ENCODE data around the gene CALHM4.

GRCh38 chr6:116529466-116530290 is 23.9 kb upstream of the CALHM4 start:
- TF ChIP-seq, protein P1, sequence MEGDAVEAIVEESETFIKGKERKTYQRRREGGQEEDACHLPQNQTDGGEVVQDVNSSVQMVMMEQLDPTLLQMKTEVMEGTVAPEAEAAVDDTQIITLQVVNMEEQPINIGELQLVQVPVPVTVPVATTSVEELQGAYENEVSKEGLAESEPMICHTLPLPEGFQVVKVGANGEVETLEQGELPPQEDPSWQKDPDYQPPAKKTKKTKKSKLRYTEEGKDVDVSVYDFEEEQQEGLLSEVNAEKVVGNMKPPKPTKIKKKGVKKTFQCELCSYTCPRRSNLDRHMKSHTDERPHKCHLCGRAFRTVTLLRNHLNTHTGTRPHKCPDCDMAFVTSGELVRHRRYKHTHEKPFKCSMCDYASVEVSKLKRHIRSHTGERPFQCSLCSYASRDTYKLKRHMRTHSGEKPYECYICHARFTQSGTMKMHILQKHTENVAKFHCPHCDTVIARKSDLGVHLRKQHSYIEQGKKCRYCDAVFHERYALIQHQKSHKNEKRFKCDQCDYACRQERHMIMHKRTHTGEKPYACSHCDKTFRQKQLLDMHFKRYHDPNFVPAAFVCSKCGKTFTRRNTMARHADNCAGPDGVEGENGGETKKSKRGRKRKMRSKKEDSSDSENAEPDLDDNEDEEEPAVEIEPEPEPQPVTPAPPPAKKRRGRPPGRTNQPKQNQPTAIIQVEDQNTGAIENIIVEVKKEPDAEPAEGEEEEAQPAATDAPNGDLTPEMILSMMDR (CRISPR knock-in tag; IDR thresholded peaks at IDR 0.05), result no peak
- no peak for TF ChIP-seq POLR2A (IDR thresholded peaks at IDR 0.05; ENCODE audit: insufficient read depth in 1 of 2, low read depth in 2 of 2, low read length in 2 of 2)
- no peak for TF ChIP-seq CHD2 (IDR thresholded peaks at IDR 0.05; ENCODE audit: low read depth, low read length)
- no peak for TF ChIP-seq EZH2 (conservative IDR thresholded peaks at IDR 0.05; ENCODE audit: low read depth, low read length)
- TF ChIP-seq, protein P2, sequence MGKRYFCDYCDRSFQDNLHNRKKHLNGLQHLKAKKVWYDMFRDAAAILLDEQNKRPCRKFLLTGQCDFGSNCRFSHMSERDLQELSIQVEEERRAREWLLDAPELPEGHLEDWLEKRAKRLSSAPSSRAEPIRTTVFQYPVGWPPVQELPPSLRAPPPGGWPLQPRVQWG (CRISPR knock-in tag; IDR thresholded peaks at IDR 0.05; ENCODE audit: borderline replicate concordance, low read depth), result no peak
- TF ChIP-seq EP300 (IDR thresholded peaks at IDR 0.05; ENCODE audit: low read depth in 2 of 2, low read length in 2 of 2), result no peak
- no peak for TF ChIP-seq EP300 (CRISPR knock-in tag; IDR thresholded peaks at IDR 0.05; ENCODE audit: borderline replicate concordance)
- TF ChIP-seq YY1 (IDR thresholded peaks at IDR 0.05; ENCODE audit: insufficient read depth, insufficient replicate concordance, low read depth, low read length), result no peak
- TF ChIP-seq MAX (IDR thresholded peaks at IDR 0.05), result no peak
- no peak for TF ChIP-seq ZNF747 (CRISPR knock-in tag; IDR thresholded peaks at IDR 0.05; ENCODE audit: borderline replicate concordance)
